Measurements from ENCODE around the gene TMEM175.
"Not testable (repeated sequence)": the region's sequence is repeated elsewhere in the genome, so short reads cannot be mapped to it uniquely, and the experiment has no call there.

TMEM175 gene

DNA sequence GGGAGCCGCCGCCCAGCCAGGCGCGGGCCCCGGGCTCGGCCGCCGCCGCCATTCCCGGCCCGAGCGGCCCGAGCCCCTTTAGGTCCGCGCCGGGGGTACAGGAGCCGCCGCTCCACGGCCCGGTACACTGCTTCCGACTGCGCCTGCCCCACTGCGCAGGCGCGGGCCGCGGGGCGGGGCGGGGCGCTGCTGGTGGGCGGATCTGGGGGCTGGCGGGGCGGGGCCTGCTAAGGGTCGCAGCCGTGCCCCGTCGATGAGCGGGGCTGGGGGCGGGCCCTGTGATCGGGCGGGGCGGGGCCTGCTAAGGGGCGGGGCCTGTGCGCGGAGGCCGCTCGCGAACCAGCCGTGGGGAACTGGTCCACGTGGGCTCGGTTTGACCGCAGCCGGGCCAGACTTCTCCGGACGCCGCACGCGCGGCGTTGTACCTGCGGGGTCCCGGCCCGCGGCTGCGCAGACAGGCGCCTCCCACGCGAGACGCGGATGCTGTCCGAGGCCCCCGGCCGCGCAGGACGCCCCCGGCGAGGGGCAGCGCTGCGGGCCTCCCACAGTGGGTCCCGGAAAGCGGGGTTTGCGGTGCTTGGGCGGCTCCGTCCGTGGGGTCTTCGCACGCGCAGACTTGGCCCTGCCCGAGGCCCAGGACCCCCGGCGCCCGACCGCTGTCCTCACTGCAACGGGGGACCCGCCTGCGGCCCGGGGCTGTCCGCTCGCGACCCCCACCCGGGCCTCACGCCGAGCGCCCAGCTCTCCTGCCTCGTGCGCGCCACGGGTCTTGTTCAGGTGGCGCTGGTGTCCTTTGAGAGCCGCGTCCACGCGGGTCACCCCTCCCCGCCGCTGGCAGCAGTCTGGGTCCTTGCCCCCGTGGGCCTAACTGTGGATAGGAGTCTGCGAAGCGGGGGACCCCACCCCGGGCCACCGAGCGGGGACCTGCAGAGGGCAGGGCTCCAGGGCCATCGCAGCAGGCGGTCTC lies 41.5 kb downstream of the TMEM175 start, which contains the start of gene DGKQ:
Gene DGKQ, minus strand, starts transcription at position 139 of the 967 bp plus-strand sequence. Its CDS starts 87 bp downstream, at position 52.
- no peak for DNase-seq

DNA sequence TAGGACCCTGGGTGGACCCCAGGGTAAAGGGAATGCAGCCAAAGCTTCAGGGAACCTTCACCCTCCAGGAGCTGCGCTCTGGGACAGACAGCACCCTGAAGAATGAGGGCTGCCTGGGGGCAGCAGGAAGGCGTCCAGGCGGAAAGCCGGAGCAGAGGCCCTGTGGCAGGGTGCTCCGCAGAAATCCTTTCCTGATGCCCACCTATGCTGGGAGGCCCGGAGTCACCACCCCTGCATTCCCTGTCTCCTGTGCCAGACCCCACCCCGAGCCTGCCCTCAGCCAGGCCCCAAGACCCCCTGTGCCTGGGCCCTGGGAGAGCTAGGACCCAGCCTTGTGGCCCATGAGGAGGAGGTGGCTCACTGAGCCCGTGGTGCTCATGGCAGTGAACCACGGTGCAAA lies 42.4 kb downstream of the TMEM175 start:
- DNase-seq: no peak

- not testable (repeated sequence) for DNase-seq
These were observed 43.8 kb downstream of the TMEM175 start for GRCh38 chr4:976016-976415.

DNA sequence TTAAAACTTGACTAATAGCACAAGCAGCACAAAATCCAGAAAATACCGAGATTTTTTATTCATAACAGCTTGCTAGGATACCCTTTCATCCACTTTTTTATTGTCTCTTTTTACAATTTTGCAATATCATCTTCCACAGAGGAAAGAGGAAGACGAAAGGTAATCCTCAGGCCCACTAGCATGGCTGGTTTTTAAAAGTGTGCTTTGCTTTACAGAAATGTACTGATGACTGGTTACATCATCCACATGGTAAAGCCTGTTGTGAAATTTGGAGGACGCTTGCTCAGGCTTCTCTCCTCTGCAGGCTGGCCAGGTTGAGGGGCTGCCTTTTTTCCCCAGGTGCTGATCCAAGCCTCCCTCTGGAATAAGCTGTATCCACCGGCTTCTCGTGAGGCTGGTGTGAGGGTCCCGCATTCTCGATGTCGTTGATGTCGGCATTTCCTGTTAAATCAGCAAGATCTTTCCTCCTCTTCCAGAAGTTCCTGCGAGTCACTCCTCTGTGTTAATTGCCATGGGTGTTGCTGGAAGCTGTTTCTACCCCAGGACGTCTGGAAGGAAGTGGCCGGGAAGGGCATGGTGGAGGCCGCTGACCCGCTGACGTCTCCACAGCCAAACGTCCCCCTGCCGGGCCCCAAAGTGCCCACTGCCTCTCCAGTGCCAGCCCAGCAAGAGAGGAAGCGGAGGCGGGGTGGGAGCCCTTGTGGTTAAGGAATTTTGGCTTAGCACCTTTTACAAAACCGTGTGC lies 46.9 kb downstream of the TMEM175 start:
- no peak for DNase-seq

DNA sequence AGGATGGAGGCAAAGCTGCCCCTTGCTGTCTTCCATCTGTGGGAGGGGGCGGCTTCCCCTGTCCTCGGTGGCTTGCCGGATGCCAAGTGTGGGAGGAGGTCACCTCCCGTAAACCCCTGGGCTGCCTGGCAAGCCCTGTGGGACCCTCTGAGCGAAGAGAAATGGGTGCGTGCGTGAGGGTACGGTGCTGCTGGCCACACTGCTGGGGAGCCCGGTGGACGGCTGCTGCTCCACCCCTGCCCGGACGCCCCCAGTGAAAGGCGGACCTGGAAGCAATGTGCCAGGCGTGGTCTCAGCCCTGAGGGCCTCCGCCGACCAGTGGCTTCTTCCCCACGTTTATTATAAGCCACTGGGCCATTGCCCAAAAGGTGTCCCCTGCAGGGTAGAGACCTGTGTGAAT lies 50.0 kb downstream of the TMEM175 start:
- no peak for DNase-seq

- DNase-seq: no peak
These were observed 50.6 kb downstream of the TMEM175 start for GRCh38 chr4:982814-983213.

GRCh38 chr4:984336-985054 lies 52.2 kb downstream of the TMEM175 start:
- DNase-seq: no peak

DNA sequence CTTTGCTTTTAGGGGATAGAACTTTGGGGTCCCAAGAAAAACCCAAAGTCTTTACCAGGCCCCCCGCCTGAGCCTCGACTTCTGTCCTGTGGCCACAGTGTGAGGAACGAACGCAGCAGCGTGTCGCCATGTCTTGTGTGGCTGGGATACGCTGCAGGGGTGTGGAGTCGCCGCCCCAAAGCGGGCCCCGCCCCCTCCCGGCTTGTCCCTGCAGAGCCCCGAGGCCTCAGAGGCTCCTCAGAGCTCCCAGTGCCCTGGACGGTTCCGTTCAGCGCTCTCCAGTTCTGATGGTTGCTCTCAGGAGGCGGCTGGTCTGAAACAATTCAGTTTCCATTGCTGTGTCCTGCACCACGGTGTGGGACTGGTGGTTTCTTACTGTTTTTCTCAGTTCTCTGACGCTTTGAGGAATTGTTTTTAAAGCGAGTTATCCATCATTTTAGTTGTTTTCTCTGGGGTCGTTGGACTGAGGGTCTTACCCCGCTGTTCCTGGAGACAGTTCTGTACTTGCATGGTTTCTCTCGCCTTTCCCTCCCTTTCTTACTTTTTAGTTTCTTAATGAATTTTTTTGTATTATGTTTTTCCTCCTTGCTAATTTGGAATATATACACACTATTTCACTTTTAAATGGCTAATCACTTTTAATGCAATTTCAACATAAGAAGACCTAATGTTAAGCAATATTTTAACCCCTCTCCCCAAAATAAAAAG lies 53.0 kb downstream of the TMEM175 start:
- DNase-seq: no peak

DNA sequence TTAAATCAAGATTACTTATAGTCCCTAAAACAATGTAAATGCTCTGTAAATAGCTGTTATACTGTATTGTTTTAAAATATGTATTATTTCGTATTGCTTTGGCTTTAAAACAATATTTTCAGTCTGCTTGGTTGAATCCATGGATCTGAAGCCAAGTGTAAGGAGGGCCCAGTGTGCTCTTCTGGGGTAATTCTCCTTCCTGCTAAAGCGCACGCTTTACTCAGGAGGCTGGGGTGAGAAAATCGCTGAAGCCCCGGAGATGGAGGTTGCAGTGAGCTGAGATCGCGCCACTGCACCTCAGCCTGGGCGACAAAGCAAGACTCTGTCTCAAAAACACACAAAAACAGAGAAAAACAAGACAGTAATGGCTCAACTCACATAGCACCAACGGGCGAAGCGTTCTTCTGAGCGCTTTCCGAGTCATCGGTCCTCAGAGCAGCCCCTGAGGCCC lies 54.2 kb downstream of the TMEM175 start:
- DNase-seq: no peak

- no peak for DNase-seq
These were observed 54.8 kb downstream of the TMEM175 start, which contains the start of gene IDUA for GRCh38 chr4:986879-987623. IDUA (plus strand) TSS chr4:987044; CDS start chr4:987085, 41 bp downstream.

GRCh38 chr4:987624-988513 lies 55.6 kb downstream of the TMEM175 start:
- DNase-seq: no peak

DNA sequence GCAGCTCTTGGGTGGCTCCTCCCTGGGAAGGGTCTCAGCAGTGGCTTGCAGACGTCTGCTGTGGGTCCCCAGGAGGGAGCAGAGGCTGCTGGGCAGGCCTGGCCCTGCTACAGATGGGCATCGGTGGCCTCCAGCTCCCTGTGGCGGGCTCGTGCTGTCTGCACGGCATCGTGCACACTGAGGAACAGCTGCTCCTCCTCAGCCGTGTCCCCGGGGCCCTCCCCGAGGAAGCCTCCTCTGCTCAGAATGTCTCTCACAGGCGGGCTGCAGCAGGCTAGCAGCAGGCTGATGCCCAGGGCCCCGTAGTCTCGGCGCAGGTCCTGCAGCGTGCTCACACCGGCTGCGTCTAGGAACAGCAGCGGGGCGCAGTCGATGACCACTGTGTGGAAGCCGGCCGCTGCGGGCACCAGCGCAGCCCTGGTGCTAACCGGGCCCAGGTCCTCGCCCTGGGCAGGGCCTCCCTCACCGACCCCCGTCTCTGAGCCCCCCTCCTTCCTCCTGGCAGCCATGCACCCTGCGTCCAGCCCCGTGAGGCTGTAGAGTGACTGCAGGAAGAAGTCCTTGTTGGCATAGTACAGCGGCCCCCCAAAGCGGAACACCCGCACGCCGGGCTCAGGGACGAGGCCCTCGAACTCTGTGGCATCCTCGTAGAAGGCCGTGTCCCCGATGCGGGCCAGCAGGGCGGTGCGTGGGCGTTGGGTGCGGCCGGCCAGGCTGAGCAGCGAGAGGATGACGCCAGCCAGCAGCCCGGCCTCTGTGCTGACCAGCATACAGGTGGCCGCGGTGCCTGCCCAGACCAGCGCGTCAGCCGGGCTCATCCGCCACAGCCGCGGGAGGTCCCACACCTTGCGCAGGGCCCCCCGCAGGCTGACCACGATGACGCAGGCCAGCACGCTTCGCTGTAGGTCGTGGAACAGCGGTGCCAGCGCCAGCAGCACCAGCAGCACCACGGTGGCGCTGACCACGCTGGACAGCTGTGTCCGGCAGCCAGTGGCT lies 56.8 kb downstream of the TMEM175 start:
- DNase-seq: no peak

DNA sequence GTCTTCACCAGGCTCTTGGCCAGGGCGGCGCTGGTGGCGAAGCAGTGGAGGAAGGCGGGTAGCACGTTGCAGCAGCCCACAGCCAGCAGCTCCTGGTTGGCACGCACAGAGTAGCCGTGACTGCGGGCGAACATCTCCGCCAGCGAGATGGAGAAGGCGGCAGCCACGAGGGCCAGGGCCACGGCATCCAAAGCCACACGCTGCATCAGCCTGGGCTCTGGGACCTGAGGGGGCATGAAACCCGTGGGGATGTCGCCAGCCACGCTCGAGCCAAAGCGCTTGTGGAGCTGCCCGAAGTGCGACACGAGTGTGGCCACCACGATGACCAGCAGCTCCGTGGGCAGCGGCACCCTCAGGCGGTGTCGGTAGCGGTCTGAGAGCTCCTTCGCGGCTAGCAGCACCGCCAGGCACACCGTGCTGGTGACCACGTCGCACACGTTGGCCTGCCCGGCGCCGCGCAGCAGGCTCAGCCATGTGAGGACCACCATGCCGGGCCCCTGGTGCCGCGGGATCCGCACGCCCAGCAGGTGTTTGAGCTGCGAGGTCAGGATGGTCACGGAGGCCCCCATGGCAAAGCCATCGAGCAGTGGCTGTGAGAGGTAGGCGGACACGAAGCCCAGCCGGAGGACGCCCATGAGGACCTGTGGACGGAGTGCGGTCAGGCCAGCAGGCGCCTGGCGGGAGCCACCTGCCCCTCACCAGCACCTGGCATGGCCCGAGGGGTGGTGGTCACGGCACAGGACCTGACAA lies 57.6 kb downstream of the TMEM175 start:
- DNase-seq: no peak

DNA sequence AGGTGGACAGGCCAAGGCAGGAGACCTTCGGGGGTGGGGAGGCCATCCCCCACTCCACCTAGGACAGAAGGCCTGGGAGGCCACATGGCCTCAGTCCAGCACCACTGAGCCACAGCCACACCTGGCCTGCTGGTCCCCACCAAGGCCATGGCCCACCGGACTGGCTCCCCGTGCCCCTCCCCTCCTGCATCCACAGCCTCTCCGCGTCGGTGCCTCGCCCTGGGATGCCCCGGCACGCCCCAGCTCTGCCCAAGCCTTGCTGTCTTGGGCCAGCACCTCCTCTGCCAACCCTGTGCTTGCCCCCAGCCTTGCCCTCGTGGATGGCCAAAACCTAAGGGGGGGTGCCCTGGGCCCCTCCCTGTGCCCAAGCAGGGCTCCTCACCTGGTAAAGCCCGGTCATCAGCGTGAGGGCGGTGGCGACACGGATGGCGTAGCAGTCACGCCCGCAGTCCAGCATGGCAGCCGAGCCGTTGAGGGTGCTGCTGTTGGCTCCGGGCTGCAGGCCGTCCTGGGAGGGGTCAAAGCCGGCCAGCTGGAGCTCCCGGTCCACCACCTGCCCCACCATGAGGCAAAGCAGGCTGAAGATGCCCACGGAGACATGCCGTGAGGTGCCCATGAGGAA lies 58.6 kb downstream of the TMEM175 start:
- no peak for DNase-seq

DNA sequence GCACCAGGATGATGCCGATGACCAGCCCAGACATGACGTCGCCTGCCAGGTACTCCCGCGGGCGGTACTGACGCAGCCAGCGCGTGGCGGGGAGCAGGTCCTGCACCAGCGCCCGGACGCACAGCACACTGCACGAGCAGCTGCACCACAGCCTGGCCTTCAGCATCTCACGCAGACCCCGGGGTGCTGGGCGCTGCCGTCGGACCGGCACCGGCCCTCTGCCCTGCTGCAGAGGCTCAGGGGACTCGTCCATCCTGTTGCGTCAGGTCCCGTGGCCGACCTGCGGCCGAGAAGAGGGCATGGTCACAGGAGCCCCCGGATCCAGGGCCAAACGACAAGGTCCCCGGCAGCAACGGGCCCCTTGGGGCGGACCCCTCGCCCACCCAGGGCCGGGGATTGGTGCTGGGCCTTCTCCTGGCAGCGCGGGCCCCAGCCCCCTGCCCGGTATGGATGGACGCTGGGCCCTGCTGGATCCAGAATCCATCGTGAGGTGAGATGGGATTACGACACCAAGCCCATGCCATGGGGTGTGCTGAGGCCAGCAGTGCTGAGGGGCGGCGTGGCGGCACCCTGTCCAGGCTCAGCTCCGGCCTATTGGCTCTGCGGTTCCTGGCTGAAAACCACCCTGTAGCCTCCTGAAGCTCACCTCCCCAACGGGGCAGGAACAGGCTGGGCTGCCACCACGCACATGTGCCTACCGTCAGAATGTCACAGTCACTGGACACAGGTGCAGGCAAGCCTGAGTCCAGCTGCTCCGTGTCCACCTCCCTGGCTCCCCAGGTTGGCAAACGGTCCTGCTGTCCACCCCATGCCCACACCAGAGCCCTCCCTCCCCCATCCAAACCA lies 59.4 kb downstream of the TMEM175 start:
- no peak for DNase-seq

DNA sequence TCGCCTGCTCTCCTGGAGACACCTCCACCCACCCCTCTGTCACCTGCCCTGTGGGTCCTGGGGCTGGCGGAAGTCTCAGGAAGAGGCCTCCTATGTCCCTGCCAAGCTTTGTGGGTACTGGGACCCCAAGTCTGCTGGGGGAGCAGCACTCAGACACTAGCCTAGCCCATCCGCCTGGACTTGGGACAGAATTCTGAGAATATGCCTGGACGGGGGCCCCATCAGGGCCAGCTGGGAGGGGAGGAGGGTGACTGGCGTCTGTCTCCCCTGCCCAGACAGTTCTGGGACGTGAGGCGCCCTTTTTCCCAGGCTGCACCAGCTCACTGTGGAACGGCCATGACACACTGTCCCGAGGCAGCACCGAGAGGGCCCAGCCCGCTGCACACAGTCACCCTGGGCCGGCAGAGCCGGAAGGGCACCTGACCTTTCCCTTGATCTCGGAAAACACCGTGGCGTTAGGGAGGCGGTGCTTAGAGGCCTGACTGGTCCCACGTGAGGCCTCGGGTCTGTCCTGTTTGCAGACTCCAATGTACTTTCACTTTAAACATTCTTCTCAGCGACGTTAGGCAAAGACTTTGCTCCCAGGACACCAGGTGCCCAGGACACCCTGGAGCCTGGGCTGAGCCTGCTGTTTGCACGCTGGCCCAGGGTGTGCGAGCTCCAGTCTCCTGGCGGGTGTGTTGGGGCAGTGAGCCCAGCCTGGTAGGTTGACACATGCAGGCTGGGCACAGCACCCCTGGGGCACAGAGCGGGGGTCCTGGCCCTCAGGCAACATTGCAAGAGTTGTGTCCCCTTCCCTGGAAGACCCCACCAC lies 60.2 kb downstream of the TMEM175 start:
- no peak for DNase-seq

Measured in NCI-H1436 treated with DMSO at 0.1 percent for 48 hours (cell line).